Activated T-helper 9 cell treated with anti-CD3 and anti-CD28 coated beads, Interleukin-2, amount 50 U/mL, for 16 hours (primary cell): ENCODE data around the gene ARL6IP4.

Experiments
- DNase-seq: peaks from one replicate; pipeline ENCODE4 v3.0.0-alpha.2; 2020; ENCODE audit warnings: low read depth

ARL6IP4 gene

DNA sequence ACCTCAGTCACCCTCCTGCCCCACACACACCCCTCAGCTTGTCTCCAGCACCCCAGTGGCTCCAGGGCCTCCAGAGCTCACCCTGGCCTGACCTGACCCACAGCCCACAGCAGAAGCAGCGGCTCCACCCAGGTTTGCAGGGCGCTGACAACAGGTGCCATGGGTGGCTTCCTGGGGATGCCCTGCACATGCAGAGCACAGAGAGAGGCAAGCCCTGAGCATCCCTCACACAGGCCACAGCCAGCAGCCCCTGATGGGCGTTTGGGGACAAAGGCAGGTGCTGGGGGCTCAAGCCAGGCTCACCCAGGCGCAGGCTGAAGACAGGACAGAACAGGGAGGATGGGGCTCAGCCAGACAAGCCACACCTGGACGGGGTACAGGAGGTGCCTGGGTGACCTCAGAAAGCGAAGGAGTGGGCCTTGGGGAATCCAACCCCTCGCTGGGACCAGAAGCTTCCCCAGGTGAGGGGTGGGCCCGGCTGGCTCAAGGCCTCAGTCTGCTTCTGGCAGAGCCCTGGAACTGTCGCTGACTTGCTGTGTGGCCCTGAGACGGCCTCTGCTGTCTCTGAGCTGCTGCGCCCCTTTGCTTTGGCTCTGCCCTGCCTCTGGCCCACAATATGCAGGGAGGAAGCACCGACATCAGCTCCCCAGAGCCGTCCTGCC, 10.6 kb downstream of the ARL6IP4 start:
- DNase-seq: no peak

- DNase-seq: no peak
Measured at GRCh38 chr12:122991623-122992275, 11.3 kb downstream of the ARL6IP4 start.

DNA sequence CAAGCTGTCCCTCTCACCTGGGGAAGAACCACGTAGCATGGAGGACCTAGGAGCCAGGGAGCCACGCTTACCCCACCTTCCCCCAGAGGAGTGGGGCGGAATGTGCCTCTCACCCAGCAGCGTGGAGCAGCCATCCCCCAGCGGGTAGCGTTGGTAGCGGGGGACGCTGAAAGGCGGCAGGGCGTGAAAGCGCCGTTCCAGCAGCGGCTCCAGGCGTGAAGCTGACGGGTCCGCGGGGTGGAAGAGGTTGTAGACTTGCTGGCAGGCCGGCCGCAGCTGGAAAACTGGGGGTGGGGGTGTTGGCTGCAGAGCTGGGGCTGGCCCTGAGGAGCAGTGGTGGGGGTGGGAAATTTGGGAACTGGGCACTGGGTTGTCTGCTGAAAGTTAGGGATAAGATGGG, 11.9 kb downstream of the ARL6IP4 start:
- no peak for DNase-seq

DNA sequence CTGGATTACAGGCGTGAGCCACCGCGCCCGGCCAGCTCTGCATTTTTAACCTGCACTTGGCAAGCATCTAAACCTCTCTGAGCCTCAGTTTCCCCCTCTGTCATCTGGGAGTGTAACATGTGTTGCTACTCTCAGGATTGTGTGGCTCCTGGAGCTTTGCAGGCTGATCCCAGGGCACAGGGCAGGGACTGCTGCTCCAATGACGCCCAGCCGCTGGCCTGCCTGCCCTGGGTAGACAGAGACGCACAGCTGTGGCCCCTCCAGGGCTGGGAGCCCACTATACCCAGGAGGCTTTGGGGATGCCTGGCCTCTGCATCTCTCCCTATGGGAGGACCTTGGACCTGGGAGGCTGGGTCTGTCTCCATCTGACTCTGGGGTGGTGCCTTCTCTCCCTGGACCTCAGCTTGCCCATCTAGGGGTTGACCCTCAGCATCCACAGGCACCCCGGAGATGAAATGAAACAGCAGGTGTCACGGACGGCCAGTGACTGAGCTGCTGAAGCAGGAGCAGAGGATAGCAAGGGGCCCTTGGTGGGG, 13.7 kb downstream of the ARL6IP4 start:
- no peak for DNase-seq

DNA sequence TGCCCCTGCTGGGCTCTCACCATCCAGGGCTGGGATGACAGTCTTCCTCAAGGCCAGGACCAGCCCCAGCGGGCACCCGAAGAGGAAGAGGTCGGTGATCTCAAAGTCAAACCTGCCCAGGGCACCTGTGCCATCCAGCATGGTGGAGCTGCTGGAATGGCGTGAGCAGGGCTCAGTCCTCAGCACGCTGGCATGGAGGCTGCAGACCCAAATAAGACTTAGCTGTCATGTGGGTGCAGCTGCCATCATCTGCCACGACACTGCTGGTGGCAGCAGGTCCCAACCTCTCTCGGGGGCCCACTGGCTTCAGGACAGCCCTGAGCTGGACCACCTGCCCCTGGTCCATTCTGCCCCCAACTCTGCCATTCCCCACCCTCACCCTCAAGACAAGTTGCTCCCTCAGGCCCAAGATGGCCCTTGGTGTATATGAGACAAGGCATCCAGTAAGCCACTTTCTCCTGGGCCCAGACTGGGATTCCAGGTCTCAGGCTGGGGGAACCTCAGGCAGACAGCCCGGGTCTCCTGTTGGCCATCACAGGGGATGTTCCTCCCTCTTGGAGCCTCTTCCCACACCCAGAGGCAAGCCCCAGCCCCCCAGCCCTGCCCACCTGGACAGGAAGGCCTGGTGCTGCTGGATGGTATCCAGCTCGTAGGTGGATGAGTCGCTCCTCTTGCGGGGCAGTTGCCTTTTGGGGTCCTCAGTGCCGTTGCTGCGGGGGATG, 14.5 kb downstream of the ARL6IP4 start:
- DNase-seq: no peak

GRCh38 chr12:122995503-122996187, 15.2 kb downstream of the ARL6IP4 start:
- DNase-seq: no peak

DNA sequence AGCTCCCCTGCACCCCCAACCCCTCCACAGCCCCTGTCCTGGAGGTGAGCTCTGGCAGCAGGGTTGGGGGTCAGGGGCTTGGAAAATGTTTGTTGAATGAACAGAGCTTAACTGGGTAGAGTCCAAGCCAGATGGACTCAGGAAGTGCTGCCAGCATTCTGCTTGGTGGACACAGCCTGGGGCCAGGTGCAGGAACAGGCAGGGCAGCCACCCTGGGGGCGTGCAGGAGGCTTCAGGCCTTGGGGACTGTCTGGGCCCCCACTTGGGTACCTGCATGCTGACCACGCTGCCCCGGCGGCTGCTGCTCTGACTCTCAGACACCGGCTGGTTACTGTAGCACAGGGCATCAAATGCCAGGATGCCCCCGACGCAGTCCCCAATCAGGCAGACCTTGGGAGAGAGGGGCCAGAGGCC, 15.7 kb downstream of the ARL6IP4 start:
- no peak for DNase-seq

GRCh38 chr12:122996621-122997342, 16.3 kb downstream of the ARL6IP4 start:
- no peak for DNase-seq

DNA sequence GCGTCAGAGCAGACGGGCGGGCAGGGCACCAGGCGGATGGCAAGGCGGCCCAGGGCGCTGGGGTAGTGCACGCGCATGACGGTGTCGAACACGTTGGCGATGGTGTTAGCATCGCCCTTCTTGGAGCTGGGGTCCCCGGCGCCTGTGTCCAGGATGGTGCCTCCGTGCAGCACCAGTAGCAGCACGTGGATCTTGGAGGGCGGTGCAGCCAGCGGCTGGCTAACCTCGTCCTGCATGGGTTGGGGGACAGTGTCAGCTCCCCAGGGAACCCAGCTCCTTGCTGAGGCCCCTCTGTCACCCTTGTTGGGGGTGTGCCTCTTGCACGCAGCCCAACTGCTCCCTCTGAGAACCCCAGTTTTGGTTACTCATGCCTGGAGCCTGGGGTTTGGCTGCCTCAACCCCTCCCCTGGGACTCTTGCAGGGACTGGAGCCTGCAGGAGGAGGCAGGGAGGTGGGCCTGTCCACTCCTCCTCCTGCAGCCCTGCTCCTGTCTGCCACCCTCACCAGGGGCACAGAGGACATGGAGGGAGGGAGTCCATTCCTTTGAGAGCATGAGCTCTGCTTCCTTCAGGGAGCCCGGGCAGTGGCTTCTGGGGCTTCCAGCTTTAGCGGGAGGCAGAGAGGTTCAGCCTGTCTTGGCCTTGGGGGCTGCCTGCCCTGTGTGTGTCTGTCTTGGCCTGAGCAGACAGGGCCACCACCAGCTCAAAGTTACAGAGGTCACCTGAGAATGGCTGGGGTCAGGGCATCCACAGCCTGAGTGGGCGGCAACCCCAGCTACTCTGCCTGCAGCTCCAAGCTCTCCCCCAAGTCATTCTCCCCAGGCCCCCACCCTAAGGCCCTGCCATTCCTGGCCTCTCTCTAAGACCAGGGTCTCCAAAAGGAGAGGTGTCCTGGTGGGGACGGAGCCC, 17.1 kb downstream of the ARL6IP4 start:
- DNase-seq: no peak

DNA sequence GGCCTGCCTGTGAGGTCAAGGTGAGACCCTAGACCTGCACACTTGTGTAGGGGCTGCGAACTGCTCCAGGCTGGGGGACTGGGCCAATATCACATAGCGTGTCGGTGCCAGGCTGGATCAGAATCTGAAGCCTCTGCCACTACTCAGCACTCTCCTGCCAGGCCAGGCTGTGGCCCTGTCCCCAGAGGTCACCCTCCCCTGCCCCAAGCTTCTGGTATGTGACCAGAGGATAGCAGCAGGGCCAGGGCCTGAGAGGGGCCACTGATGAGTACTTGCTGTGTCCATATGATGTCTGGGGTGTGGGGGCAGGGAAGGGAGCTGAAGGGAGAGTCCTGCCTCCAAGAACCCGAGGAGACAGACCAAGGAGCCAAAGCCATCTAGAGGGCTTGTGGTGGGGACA, 17.8 kb downstream of the ARL6IP4 start:
- DNase-seq: no peak

DNA sequence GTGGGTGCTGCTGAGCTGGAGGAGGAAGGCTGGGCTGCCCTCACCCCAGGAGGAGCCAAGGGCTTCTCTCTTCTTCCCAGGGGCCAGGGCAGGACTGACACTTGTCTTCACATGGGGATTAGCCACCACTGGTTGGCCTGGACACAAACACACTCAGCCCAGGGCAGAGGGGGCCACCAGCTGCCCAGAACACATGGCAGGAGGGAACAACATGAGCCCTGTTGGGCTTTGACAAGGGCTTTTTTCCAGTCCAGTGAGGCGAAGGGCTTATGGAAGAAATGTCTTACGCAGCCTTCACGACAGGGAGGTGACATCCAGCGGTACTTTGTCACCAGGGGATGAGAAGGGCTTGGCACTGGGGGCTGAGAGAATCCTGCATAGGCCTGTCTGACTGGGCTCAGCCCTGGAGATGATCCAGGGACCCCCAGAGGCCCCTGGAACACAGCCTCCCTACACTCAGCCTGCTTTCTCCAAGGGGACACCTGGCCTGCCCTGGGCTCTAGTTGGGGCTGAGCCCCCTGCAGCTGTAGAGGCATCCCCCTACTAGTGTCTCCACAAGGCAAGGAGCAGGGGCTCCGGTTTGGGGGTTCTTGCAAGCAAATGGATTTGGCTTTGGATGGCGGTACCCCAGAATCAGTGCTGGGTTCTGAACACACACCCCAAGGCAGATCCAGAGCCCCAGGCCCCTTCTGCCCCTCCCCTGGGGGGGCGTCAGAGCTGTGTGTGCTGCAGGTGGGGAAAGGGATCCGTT, 18.9 kb downstream of the ARL6IP4 start:
- no peak for DNase-seq

GRCh38 chr12:122999986-123000420, 19.5 kb downstream of the ARL6IP4 start:
- no peak for DNase-seq

- no peak for DNase-seq
Measured at GRCh38 chr12:123000578-123000977, 20.1 kb downstream of the ARL6IP4 start.

- DNase-seq: no peak
Measured at GRCh38 chr12:123001464-123001863, 21.0 kb downstream of the ARL6IP4 start.

DNA sequence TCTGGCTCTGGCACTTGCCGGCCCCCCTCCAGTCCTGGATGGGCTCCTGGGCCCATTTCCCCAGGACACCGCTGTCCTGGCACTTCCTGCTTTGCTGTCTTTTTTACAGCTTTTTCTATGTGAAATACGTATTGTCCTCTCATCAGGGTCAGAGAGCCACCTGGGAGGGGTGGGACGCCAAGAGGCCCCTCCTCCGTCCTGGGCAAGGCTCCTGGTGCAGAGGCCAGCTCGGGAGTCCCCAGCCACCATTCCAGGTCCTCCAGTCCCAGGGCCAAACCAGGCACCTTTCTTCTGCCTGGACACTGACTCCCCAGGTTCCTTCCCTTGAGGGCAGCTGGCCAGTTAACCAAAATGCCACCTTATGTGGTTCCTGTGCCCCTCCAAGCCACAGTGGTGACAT, 22.8 kb downstream of the ARL6IP4 start:
- DNase-seq: no peak

DNA sequence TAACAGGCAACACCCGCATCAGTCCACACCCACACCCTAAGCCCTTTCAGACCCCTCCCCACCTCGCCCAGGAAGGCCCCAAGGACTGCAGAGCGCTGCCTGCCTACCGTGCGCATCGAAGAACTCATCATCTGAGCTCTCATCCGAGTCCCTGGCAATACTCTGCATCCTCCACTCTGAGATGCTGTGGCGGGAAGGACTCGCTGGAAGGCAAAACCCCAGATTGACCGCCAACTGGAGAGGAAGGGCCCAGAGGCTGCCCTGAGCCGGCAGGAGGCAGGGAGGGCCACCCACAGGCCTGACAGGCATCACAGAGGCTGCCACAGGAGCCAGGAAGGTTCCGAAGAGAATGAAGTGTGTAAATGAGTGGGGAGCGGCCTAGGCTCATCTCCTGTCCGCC, 23.8 kb downstream of the ARL6IP4 start:
- no peak for DNase-seq

DNA sequence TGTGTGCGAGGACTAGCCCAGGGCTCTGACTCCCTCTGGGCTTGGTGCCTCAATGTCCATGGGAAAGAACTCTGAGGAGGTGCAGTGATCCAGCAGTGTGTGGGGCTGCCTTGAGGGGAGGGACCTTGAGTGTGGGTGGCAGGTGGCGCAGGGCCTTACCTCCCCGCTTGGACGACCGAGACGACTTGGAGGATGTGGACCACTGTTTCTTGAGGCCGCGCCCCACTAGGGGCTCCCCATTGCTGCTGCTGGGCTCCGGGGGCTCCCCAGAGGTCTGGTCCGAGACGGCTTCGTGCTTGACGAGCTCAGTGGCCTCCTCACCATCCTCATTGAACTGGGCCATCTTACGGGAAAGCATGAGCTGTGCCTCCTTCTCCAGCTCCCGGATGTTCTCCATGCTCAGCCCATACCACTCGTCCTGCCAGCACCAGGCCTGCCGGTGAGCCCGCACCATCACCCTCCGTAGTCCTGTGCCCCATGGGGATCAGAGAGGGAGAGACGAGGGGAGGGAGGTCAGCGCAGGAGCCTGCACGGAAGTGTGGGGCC, 24.7 kb downstream of the ARL6IP4 start:
- DNase-seq: no peak

GRCh38 chr12:123006977-123007376, 26.5 kb downstream of the ARL6IP4 start:
- DNase-seq: no peak

GRCh38 chr12:123010110-123010509, 29.6 kb downstream of the ARL6IP4 start:
- DNase-seq: no peak

GRCh38 chr12:123010681-123011080, 30.2 kb downstream of the ARL6IP4 start:
- DNase-seq: no peak
